Measurements from ENCODE around the gene MID1.

The MID1 gene

DNA sequence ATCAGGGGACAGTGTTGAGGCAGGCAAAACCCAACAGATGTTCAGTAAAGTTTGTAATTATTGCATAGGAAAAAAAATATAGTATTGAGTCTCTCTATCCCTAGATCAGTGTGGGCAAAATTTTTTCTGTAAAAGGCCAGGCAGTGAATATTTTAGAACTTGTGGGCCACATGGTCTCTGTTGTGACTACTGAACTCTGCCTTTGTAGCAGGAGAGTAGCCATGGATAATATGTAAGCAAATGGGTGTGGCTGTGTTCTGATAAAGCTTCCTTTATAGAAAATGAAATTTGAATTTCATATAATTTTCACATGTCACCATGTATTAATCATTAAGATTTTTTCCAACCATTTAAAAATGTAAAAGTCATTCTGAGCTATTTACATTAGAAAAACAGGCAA lies 193.1 kb downstream of the MID1 start:
- Histone ChIP-seq H3K9me2 (replicated peaks; ENCODE audit: low read depth, low read length) (no peaks in the 10 kb centered on the region), H3K36me3 (ENCODE audit: insufficient read depth, low read length) (no peaks in the 10 kb centered on the region), H3K79me2 (ENCODE audit: insufficient read depth, low read length) (no peaks in the 10 kb centered on the region), H3K9me3 (ENCODE audit: insufficient read depth, low read depth, low read length) (no peaks in the 10 kb centered on the region), H2AFZ (ENCODE audit: low read length) (no peak overlapping the region), H4K20me1 (ENCODE audit: insufficient read depth, low read length, poor library complexity, severe bottlenecking) (no peaks in the 10 kb centered on the region), H3F3A (ENCODE audit: low read depth) (no peaks in the 10 kb centered on the region), H3K9ac (ENCODE audit: low read depth, low read length, poor library complexity, severe bottlenecking) (no peak overlapping the region), H3K4me3 (ENCODE audit: low read length, poor library complexity, severe bottlenecking) (no peak overlapping the region), H3K27me3 (ENCODE audit: insufficient read depth, low read length, poor library complexity, severe bottlenecking) (no peaks in the 10 kb centered on the region), H3K4me1 (ENCODE audit: insufficient read depth, low read length, poor library complexity, severe bottlenecking) (no peaks in the 10 kb centered on the region), H3K4me2 (ENCODE audit: low read depth, low read length, poor library complexity, severe bottlenecking) (no peak overlapping the region)
- TF ChIP-seq, protein P1, sequence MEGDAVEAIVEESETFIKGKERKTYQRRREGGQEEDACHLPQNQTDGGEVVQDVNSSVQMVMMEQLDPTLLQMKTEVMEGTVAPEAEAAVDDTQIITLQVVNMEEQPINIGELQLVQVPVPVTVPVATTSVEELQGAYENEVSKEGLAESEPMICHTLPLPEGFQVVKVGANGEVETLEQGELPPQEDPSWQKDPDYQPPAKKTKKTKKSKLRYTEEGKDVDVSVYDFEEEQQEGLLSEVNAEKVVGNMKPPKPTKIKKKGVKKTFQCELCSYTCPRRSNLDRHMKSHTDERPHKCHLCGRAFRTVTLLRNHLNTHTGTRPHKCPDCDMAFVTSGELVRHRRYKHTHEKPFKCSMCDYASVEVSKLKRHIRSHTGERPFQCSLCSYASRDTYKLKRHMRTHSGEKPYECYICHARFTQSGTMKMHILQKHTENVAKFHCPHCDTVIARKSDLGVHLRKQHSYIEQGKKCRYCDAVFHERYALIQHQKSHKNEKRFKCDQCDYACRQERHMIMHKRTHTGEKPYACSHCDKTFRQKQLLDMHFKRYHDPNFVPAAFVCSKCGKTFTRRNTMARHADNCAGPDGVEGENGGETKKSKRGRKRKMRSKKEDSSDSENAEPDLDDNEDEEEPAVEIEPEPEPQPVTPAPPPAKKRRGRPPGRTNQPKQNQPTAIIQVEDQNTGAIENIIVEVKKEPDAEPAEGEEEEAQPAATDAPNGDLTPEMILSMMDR (conservative IDR thresholded peaks at IDR 0.05; ENCODE audit: low read length), result no peak
- no peak for TF ChIP-seq EZH2phosphoT487 (IDR thresholded peaks at IDR 0.05; ENCODE audit: borderline replicate concordance)

- Histone ChIP-seq H2AFZ (ENCODE audit: low read length) (no peak overlapping the region), H3K4me1 (ENCODE audit: insufficient read depth, low read length, poor library complexity, severe bottlenecking) (no peaks in the 10 kb centered on the region), H3K9me2 (replicated peaks; ENCODE audit: low read depth, low read length) (no peaks in the 10 kb centered on the region), H3K27me3 (ENCODE audit: insufficient read depth, low read length, poor library complexity, severe bottlenecking) (no peaks in the 10 kb centered on the region), H3F3A (ENCODE audit: low read depth) (no peaks in the 10 kb centered on the region), H3K79me2 (ENCODE audit: insufficient read depth, low read length) (no peaks in the 10 kb centered on the region), H3K9ac (ENCODE audit: low read depth, low read length, poor library complexity, severe bottlenecking) (no peak overlapping the region), H3K9me3 (ENCODE audit: insufficient read depth, low read depth, low read length) (no peaks in the 10 kb centered on the region), H3K36me3 (ENCODE audit: insufficient read depth, low read length) (no peaks in the 10 kb centered on the region), H3K4me2 (ENCODE audit: low read depth, low read length, poor library complexity, severe bottlenecking) (no peak overlapping the region), H4K20me1 (ENCODE audit: insufficient read depth, low read length, poor library complexity, severe bottlenecking) (no peaks in the 10 kb centered on the region), H3K4me3 (ENCODE audit: low read length, poor library complexity, severe bottlenecking) (no peak overlapping the region)
- TF ChIP-seq, protein P1 (conservative IDR thresholded peaks at IDR 0.05; ENCODE audit: low read length), result no peak
- no peak for TF ChIP-seq EZH2phosphoT487 (IDR thresholded peaks at IDR 0.05; ENCODE audit: borderline replicate concordance)
Measured at GRCh38 chrX:10423716-10424115, 196.7 kb downstream of the MID1 start.

DNA sequence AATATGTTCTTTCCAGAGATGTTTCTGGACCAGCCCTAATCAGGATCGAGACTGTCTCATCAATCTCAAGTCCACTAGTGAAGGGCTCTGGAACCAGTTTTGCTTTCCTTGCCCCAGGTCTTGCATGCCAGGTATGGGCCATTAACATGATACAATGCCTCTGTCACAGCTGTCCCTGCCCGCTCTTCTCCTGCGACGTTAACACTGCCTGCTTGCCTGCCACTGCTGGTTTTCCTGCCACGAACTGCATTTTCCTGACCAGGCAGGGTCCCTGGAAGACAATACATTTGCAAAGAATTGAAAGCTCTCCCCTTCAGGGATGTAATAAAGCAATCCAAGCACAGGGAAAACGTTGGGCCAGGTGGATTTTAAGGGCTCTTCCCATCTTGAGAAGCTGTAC lies 200.3 kb downstream of the MID1 start:
- Histone ChIP-seq H3K4me3 (ENCODE audit: low read length, poor library complexity, severe bottlenecking) (no peak overlapping the region), H4K20me1 (ENCODE audit: insufficient read depth, low read length, poor library complexity, severe bottlenecking) (no peaks in the 10 kb centered on the region), H2AFZ (ENCODE audit: low read length) (no peak overlapping the region), H3K27me3 (ENCODE audit: insufficient read depth, low read length, poor library complexity, severe bottlenecking) (no peaks in the 10 kb centered on the region), H3K36me3 (ENCODE audit: insufficient read depth, low read length) (no peaks in the 10 kb centered on the region), H3K9ac (ENCODE audit: low read depth, low read length, poor library complexity, severe bottlenecking) (no peak overlapping the region), H3F3A (ENCODE audit: low read depth) (no peaks in the 10 kb centered on the region), H3K9me3 (ENCODE audit: insufficient read depth, low read depth, low read length) (no peaks in the 10 kb centered on the region), H3K9me2 (replicated peaks; ENCODE audit: low read depth, low read length) (no peaks in the 10 kb centered on the region), H3K4me1 (ENCODE audit: insufficient read depth, low read length, poor library complexity, severe bottlenecking) (no peaks in the 10 kb centered on the region), H3K79me2 (ENCODE audit: insufficient read depth, low read length) (no peaks in the 10 kb centered on the region), H3K4me2 (ENCODE audit: low read depth, low read length, poor library complexity, severe bottlenecking) (no peak overlapping the region)
- no peak for TF ChIP-seq EZH2phosphoT487 (IDR thresholded peaks at IDR 0.05; ENCODE audit: borderline replicate concordance)
- TF ChIP-seq, protein P1 (conservative IDR thresholded peaks at IDR 0.05; ENCODE audit: low read length), result no peak
